MM.1S (cell line): ENCODE data around the gene MEF2C.

Experiments used
- DNase-seq: peaks from one replicate; pipeline ENCODE4 v3.0.0-alpha.2; 2015
- H2AFZ ChIP-seq: fragments of 300-600 bp; sonication (generic); 2 replicates; pipeline ENCODE4 v1.6.0; 2016; ENCODE audit warnings: antibody characterized with exemption, low read length
- H3F3A ChIP-seq: fragments of 300-600 bp; sonication (generic); 2 replicates; pipeline ENCODE4 v1.6.1; 2016; ENCODE audit warnings: mild to moderate bottlenecking, antibody characterized with exemption, low read length, moderate library complexity, mixed read lengths; ENCODE audit not compliant: insufficient read depth
- H3K27ac ChIP-seq: fragments of 300-600 bp; sonication (generic); 2 replicates; pipeline ENCODE4 v1.5.1; 2016; ENCODE audit warnings: mild to moderate bottlenecking, low read length
- H3K27me3 ChIP-seq: fragments of 300-600 bp; sonication (generic); replicated peaks from 2 replicates; pipeline ENCODE4 v1.6.0; 2016; ENCODE audit warnings: low read length; ENCODE audit not compliant: insufficient read depth
- H3K36me3 ChIP-seq: fragments of 300-600 bp; sonication (generic); replicated peaks from 2 replicates; pipeline ENCODE4 v1.6.1; 2016; ENCODE audit warnings: mild to moderate bottlenecking, low read length, mixed read lengths; ENCODE audit not compliant: insufficient read depth
- H3K4me1 ChIP-seq: fragments of 300-600 bp; sonication (generic); 2 replicates; pipeline ENCODE4 v1.6.1; 2016; ENCODE audit warnings: low read length, mixed read lengths
- H3K4me2 ChIP-seq: fragments of 300-600 bp; sonication (generic); 2 replicates; pipeline ENCODE4 v1.6.0; 2016; ENCODE audit warnings: low read depth, low read length
- H3K4me3 ChIP-seq: fragments of 300-600 bp; sonication (generic); 2 replicates; pipeline ENCODE4 v1.5.1; 2016; ENCODE audit warnings: low read length, mixed read lengths
- H3K79me2 ChIP-seq: fragments of 300-600 bp; sonication (generic); 2 replicates; pipeline ENCODE4 v1.6.1; 2016; ENCODE audit warnings: mixed run types, low read length, mixed read lengths
- H3K9ac ChIP-seq: fragments of 300-600 bp; sonication (generic); 2 replicates; pipeline ENCODE4 v1.6.1; 2016; ENCODE audit warnings: low read length, mixed read lengths
- H3K9me2 ChIP-seq: fragments of 300-600 bp; sonication (generic); replicated peaks from 2 replicates; pipeline ENCODE4 v1.6.1; 2016; ENCODE audit warnings: mild to moderate bottlenecking, low read length, mixed read lengths; ENCODE audit not compliant: insufficient read depth
- H3K9me3 ChIP-seq: fragments of 300-600 bp; sonication (generic); replicated peaks from 2 replicates; pipeline ENCODE4 v1.6.1; 2016; ENCODE audit warnings: mild to moderate bottlenecking, low read length, mixed read lengths; ENCODE audit not compliant: insufficient read depth
- H4K20me1 ChIP-seq: fragments of 300-600 bp; sonication (generic); 2 replicates; pipeline ENCODE4 v1.6.1; 2016; ENCODE audit warnings: mild to moderate bottlenecking, low read length, moderate library complexity, mixed read lengths; ENCODE audit not compliant: insufficient read depth
- CTCF ChIP-seq: fragments of 300-600 bp; sonication (generic); IDR thresholded peaks from 2 replicates; pipeline ENCODE4 v1.5.1; 2016; ENCODE audit warnings: antibody characterized with exemption, low read length, mixed read lengths
- EZH2 ChIP-seq: fragments of 300-600 bp; sonication (generic); optimal IDR thresholded peaks from 2 replicates; pipeline ENCODE3; 2017; ENCODE audit warnings: low read depth, mild to moderate bottlenecking, antibody characterized with exemption, low read length, mixed read lengths
- EZH2phosphoT487 ChIP-seq: fragments of 300-600 bp; sonication (generic); IDR thresholded peaks from 2 replicates; pipeline ENCODE4 v1.6.1; 2018; ENCODE audit warnings: antibody characterized with exemption, low read length

The MEF2C gene

GRCh38 chr5:88674356-88675167 lies 208.4 kb downstream of the MEF2C start:
- DNase-seq: peak; percentile 88
- H3K27me3 ChIP-seq: no peaks in the 10 kb centered on the region
- H3K4me1 ChIP-seq: peaks cover 28% of the 10 kb centered on the region
- peak overlapping the region; percentile 99 for H3K9ac ChIP-seq
- H3F3A ChIP-seq: peaks cover 41% of the 10 kb centered on the region
- peak overlapping the region; percentile 98 for H3K27ac ChIP-seq
- no peaks in the 10 kb centered on the region for H3K9me3 ChIP-seq
- H3K9me2 ChIP-seq: no peaks in the 10 kb centered on the region
- H3K4me2 ChIP-seq: peak overlapping the region; percentile 82
- TF ChIP-seq EZH2phosphoT487: no peak
- no peak for TF ChIP-seq EZH2
- no peak for TF ChIP-seq CTCF
- no peaks in the 10 kb centered on the region for H3K36me3 ChIP-seq
- peaks cover 19% of the 10 kb centered on the region for H3K79me2 ChIP-seq
- peak overlapping the region; percentile 44 for H2AFZ ChIP-seq
- H3K4me3 ChIP-seq: peak overlapping the region; percentile 79
- H4K20me1 ChIP-seq: no peaks in the 10 kb centered on the region

GRCh38 chr5:88673253-88674105 lies 209.5 kb downstream of the MEF2C start:
- H3K27me3 ChIP-seq: no peaks in the 10 kb centered on the region
- no peaks in the 10 kb centered on the region for H3K9me3 ChIP-seq
- H3K4me3 ChIP-seq: peak overlapping the region; percentile 79
- peaks cover 19% of the 10 kb centered on the region for H3K79me2 ChIP-seq
- peaks cover 41% of the 10 kb centered on the region for H3F3A ChIP-seq
- no peaks in the 10 kb centered on the region for H3K36me3 ChIP-seq
- peak overlapping the region; percentile 99 for H3K9ac ChIP-seq
- peak overlapping the region; percentile 98; the same call in 1 of the 2 replicates for H3K27ac ChIP-seq
- no peaks in the 10 kb centered on the region for H3K9me2 ChIP-seq
- H3K4me1 ChIP-seq: peaks cover 33% of the 10 kb centered on the region
- no peak for TF ChIP-seq EZH2
- TF ChIP-seq CTCF: no peak
- TF ChIP-seq EZH2phosphoT487: no peak
- no peaks in the 10 kb centered on the region for H4K20me1 ChIP-seq
- H3K4me2 ChIP-seq: peak overlapping the region; percentile 82
- H2AFZ ChIP-seq: peak overlapping the region; percentile 44
- DNase-seq: peak; percentile 49

GRCh38 chr5:88672644-88673252 lies 210.2 kb downstream of the MEF2C start:
- Histone ChIP-seq H3K36me3 (no peaks in the 10 kb centered on the region), H2AFZ (no peak overlapping the region), H3K27me3 (no peaks in the 10 kb centered on the region), H3K9me2 (no peaks in the 10 kb centered on the region), H3K79me2 (peaks cover 14% of the 10 kb centered on the region), H3K4me1 (peaks cover 33% of the 10 kb centered on the region), H3K9me3 (no peaks in the 10 kb centered on the region), H3K9ac (no peak overlapping the region), H4K20me1 (no peaks in the 10 kb centered on the region), H3F3A (peaks cover 41% of the 10 kb centered on the region), H3K4me2 (peak overlapping the region; percentile 53; the same call in 1 of the 2 replicates), H3K4me3 (no peak overlapping the region), H3K27ac (no peak overlapping the region)
- DNase-seq: no peak
- TF ChIP-seq EZH2phosphoT487: no peak
- TF ChIP-seq CTCF: no peak
- no peak for TF ChIP-seq EZH2
